HL-60 (cell line): Measurements from ENCODE around the gene TFPT.

ENCODE experiments used
- DNase-seq, 2 experiments: peaks; one replicate each; pipeline ENCODE4 v3.0.0-alpha.2; 2010 to 2020; ENCODE audit warnings: low read depth in 1 of 2, low spot score in 1 of 2
- H3K27ac ChIP-seq: fragments of 250-450 bp; sonication (Bioruptor Pico); replicated peaks from 2 replicates; pipeline ENCODE4 v1.5.1; 2020; ENCODE audit warnings: mild to moderate bottlenecking, moderate library complexity
- H3K27me3 ChIP-seq: fragments of 250-450 bp; sonication (Bioruptor Pico); 2 replicates; pipeline ENCODE4 v1.5.1; 2021; ENCODE audit warnings: mild to moderate bottlenecking, moderate library complexity; ENCODE audit not compliant: insufficient read depth, poor library complexity, severe bottlenecking
- H3K4me3 ChIP-seq: replicated peaks from 2 replicates; pipeline ENCODE4 v1.5.1; 2011; ENCODE audit warnings: mild to moderate bottlenecking, control low read depth, low read length; ENCODE audit not compliant: insufficient read depth
- CTCF ChIP-seq: IDR thresholded peaks from one replicate; pipeline ENCODE4 v1.5.1; 2011; ENCODE audit warnings: low read length, control low read depth, inconsistent platforms; ENCODE audit not compliant: insufficient read depth
- GABPA ChIP-seq: IDR thresholded peaks from 2 replicates; pipeline ENCODE4 v1.6.1; 2012; ENCODE audit warnings: low read depth
- POLR2AphosphoS5 ChIP-seq: IDR thresholded peaks from 2 replicates; pipeline ENCODE4 v1.6.1; 2012; ENCODE audit warnings: low read depth
- SPI1 ChIP-seq: IDR thresholded peaks from 2 replicates; pipeline ENCODE4 v1.6.1; 2012; ENCODE audit warnings: low read depth, mild to moderate bottlenecking, borderline replicate concordance
- TF ChIP-seq, protein P1 (sequence below): IDR thresholded peaks from 2 replicates; pipeline ENCODE4 v1.6.1; 2012; ENCODE audit warnings: low read depth; ENCODE audit not compliant: insufficient replicate concordance

The TFPT gene

DNA sequence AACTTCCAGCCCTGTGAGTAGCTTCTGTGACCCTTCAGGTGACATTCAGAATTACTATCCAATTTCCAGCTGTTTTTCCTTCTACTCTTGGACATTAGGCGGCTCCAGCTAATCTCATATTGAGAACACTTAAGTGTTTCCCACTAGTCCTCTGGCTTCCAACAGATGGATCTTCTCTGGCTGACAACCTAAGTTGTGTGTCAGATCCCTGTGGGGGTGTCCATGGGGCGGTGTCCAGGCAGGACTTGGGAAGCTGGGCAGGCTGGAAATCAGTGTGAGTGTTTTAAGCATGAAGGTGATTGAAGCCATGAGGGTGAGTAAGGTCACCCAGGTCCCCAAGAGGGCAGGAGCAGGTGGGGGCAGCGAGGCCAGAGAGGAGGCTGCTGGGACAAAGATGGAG is 32.2 kb upstream of the TFPT start:
- Histone ChIP-seq H3K27me3 (no peaks in the 10 kb centered on the region), H3K27ac (no peak overlapping the region), H3K4me3 (no peak overlapping the region)
- DNase-seq: no peak
- TF ChIP-seq GABPA (no peak), SPI1 (no peak), CTCF (no peak), POLR2AphosphoS5 (no peak)
- TF ChIP-seq, protein P1, sequence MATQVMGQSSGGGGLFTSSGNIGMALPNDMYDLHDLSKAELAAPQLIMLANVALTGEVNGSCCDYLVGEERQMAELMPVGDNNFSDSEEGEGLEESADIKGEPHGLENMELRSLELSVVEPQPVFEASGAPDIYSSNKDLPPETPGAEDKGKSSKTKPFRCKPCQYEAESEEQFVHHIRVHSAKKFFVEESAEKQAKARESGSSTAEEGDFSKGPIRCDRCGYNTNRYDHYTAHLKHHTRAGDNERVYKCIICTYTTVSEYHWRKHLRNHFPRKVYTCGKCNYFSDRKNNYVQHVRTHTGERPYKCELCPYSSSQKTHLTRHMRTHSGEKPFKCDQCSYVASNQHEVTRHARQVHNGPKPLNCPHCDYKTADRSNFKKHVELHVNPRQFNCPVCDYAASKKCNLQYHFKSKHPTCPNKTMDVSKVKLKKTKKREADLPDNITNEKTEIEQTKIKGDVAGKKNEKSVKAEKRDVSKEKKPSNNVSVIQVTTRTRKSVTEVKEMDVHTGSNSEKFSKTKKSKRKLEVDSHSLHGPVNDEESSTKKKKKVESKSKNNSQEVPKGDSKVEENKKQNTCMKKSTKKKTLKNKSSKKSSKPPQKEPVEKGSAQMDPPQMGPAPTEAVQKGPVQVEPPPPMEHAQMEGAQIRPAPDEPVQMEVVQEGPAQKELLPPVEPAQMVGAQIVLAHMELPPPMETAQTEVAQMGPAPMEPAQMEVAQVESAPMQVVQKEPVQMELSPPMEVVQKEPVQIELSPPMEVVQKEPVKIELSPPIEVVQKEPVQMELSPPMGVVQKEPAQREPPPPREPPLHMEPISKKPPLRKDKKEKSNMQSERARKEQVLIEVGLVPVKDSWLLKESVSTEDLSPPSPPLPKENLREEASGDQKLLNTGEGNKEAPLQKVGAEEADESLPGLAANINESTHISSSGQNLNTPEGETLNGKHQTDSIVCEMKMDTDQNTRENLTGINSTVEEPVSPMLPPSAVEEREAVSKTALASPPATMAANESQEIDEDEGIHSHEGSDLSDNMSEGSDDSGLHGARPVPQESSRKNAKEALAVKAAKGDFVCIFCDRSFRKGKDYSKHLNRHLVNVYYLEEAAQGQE: no peak

DNA sequence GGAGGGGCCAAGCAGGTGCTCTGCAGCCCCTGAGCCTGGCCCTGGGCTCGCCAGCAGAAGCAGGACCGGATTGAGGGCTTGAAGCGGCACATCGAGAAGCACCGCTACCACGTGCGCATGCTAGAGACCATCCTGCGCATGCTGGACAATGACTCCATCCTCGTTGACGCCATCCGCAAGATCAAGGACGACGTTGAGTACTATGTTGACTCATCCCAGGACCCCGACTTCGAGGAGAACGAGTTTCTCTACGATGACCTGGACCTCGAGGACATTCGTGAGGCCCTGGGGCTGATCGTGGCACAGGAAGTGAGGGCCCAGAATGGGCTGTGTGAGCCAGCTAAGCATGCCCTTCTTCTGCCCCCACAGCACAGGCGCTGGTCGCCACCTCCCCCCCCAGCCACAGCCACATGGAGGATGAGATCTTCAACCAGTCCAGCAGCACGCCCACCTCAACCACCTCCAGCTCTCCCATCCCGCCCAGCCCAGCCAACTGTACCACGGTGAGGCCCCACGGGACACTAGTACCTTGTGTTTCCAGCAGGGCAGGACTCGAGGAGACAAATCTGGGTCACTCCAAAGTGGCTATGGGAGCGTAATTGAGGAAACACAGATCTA is 30.2 kb upstream of the TFPT start:
- Histone ChIP-seq H3K27ac (no peak overlapping the region), H3K4me3 (no peak overlapping the region), H3K27me3 (no peaks in the 10 kb centered on the region)
- TF ChIP-seq GABPA (no peak), CTCF (no peak), POLR2AphosphoS5 (no peak), SPI1 (no peak)
- DNase-seq: no peak

- no peak for DNase-seq
- no peaks in the 10 kb centered on the region for H3K27me3 ChIP-seq
- no peak for TF ChIP-seq GABPA
- H3K27ac ChIP-seq: no peak overlapping the region
- no peak overlapping the region for H3K4me3 ChIP-seq
These were observed 26.8 kb upstream of the TFPT start for GRCh38 chr19:54142166-54142780.

DNA sequence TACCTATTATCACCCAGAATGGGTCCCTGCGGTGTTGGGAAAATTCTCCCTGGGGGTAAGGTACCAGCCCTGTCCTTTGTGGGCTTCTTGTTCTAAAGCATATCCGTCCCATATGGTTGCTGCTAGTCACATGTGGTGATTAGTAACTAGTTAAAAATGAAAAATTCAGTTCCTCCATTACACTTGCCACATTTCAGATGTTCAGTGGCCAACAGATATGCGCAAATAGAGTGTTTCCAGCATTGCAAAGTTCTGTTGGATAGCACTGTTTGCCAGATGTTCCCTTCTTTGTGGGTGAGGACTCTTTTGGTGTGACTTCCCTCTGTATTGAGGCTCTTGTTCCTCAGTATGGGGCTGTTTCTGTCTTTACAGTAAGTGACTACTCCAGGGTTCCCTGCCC is 25.9 kb upstream of the TFPT start:
- DNase-seq: no peak
- no peak overlapping the region for H3K27ac ChIP-seq

More for the DNA sequence above, 25.9 kb upstream of the TFPT start:
- no peaks in the 10 kb centered on the region for H3K27me3 ChIP-seq
- no peak overlapping the region for H3K4me3 ChIP-seq
- no peak for TF ChIP-seq SPI1
- no peak for TF ChIP-seq GABPA
- no peak for TF ChIP-seq POLR2AphosphoS5
- no peak for TF ChIP-seq CTCF
- TF ChIP-seq, protein P1: no peak
